Esophagus (tissue), 2 donors: Measurements from ENCODE around the gene FLT3. TPM values are rescaled to one million over a fixed set of nuclear protein-coding genes. Genes with fewer than 3 reads are reported as not detected.
"Not testable (repeated sequence)": the region's sequence is repeated elsewhere in the genome, so short reads cannot be mapped to it uniquely, and the experiment has no call there.

Source experiments
- H3K27ac ChIP-seq, 2 donors: one replicate each; pipeline ENCODE4 v1.5.1; 2013; ENCODE audit warnings: low read depth in 2 of 2, mild to moderate bottlenecking in 2 of 2, inconsistent platforms in 1 of 2, low read length in 1 of 2, moderate library complexity in 1 of 2
- H3K27me3 ChIP-seq, 2 donors: one replicate each; pipeline ENCODE4 v1.6.1; 2013; ENCODE audit warnings: low read length in 2 of 2, control low read depth in 1 of 2, mild to moderate bottlenecking in 1 of 2; ENCODE audit not compliant: insufficient read depth in 2 of 2, control insufficient read depth in 1 of 2
- H3K36me3 ChIP-seq, 2 donors: one replicate each; pipeline ENCODE4 v1.6.1; 2013; ENCODE audit warnings: low read length in 1 of 2; ENCODE audit not compliant: control insufficient read depth in 2 of 2, insufficient read depth in 2 of 2
- H3K4me1 ChIP-seq, 2 donors: one replicate each; pipeline ENCODE4 v1.6.1; 2013; ENCODE audit warnings: low read length in 1 of 2; ENCODE audit not compliant: control insufficient read depth in 2 of 2, insufficient read depth in 2 of 2
- H3K4me3 ChIP-seq, 2 donors: one replicate each; pipeline ENCODE4 v1.5.1; 2013; ENCODE audit warnings: low read length in 2 of 2, mild to moderate bottlenecking in 2 of 2, low read depth in 1 of 2, moderate library complexity in 1 of 2
- H3K9me3 ChIP-seq, 2 donors: one replicate each; pipeline ENCODE4 v1.6.1; 2013; ENCODE audit warnings: mild to moderate bottlenecking in 2 of 2, low read depth in 1 of 2, low read length in 1 of 2, moderate library complexity in 1 of 2; ENCODE audit not compliant: control insufficient read depth in 2 of 2, insufficient read depth in 1 of 2
- WGBS, 2 donors: extraction: QIAGEN DNeasy Blood & Tissue Kit; methylation state at CpG; one replicate each; pipeline ENCODE4 v1.1.7; 2013; 5-methylcytosine and 5-hydroxymethylcytosine counted together
- polyA plus RNA-seq, 2 donors: library from polyadenylated mRNA; stranded (reverse); fragments of 200-250 nt; gene quantifications; one replicate each; pipeline ENCODE4 v1.2.3, GENCODE V29; 2013
- donor health status: healthy with polysubstance abuse.
- donor health status: Bipolar disorder and iron deficiency.

The FLT3 gene
- polyA plus RNA-seq, 2 donors = 0.08 to 0.19 TPM

DNA sequence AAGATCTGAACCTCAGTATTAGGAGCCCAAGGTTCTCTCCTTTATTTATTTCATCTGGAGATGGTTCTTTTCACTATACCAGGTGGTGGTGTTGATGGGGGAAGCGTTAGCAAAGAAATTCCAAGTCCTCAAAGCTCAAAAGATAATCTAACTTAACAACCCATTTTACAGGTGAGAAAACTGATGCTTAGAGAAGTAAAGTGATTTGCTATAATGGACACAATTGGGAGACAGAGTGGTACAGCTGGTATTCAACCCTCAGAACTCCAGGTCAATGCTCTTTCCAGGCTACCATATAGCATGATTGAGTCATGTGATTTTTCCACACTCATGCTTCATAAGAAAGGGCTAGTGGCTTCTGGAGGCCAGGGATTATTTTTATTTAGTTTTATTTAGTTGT lies 86.9 kb downstream of the FLT3 start:
- no peak overlapping the region for H3K4me3 ChIP-seq
- no peaks in the 10 kb centered on the region for H3K9me3 ChIP-seq
- H3K36me3 ChIP-seq = no peaks in the 10 kb centered on the region
- H3K27me3 ChIP-seq = no peaks in the 10 kb centered on the region
- WGBS, 2 donors = 90 to 100% methylated on average over 1 of the region's 1 CpG
- no peak overlapping the region for H3K27ac ChIP-seq
- H3K4me1 ChIP-seq = no peaks in the 10 kb centered on the region

DNA sequence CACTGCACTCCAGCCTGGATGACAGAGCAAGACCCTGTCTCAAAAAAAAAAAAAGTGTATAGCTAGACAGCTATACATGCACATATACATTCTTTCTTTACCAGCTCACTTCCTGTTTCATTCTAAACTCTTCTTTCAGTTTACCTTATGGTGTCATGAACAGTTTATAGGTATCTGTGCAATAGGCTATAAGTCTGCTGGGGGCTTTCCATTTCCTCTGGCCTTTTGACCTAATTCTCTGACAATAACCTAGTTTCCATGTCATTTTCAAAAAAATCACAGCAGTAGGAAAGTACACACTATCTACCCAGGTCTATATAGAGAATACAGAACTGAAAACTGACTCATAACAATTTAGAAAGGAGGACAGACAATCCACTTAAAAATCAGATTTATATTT lies 87.5 kb downstream of the FLT3 start:
- no peaks in the 10 kb centered on the region for H3K27me3 ChIP-seq
- no peak overlapping the region for H3K4me3 ChIP-seq
- no peak overlapping the region for H3K27ac ChIP-seq
- H3K36me3 ChIP-seq = no peaks in the 10 kb centered on the region
- H3K9me3 ChIP-seq = no peaks in the 10 kb centered on the region
- no peaks in the 10 kb centered on the region for H3K4me1 ChIP-seq

DNA sequence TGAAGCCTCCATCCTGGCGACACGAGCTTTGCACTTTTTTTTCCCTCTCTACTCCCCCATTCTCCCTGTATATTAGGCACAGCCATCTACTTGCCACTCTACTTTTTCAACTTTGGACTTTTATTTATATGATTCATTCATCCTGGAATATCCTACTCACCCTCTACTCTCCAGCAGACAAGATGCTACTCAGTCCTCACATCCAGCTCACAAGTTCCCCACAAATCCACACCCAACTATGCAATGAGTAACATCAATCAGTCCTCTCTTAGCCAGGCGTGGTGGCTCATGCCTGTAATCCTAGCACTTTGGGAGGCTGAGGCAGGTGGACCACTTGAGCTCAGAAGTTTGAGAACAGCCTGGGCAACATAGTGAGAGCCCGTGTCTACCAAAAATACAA lies 88.0 kb downstream of the FLT3 start:
- Histone ChIP-seq H3K4me3 (no peak overlapping the region), H3K27ac (no peak overlapping the region), H3K9me3 (no peaks in the 10 kb centered on the region), H3K36me3 (no peaks in the 10 kb centered on the region), H3K27me3 (no peaks in the 10 kb centered on the region), H3K4me1 (no peaks in the 10 kb centered on the region)
- 72 to 75% methylated on average over 4 of the region's 4 CpGs for WGBS, 2 donors

DNA sequence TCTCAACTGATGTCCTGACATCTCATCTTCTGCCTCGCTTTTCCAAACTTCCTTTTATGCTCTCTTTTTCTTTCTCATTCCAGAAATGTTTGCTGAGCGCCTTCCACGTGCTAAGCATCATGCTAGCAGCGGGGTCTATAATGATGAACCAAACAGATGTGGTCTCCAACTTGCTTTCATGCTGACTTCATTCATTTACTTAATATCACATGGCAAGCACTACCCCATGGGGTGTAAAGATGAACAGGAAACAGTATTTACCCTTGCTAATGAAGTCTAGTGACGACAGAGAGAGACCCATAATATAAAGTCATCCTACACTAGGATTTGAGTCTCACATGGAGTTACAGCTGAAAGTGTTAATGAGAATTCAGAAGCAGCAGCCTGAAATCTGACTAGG lies 90.3 kb downstream of the FLT3 start:
- H3K27me3 ChIP-seq = no peaks in the 10 kb centered on the region
- 72 to 75% methylated on average over 5 of the region's 5 CpGs for WGBS, 2 donors
- H3K36me3 ChIP-seq = no peaks in the 10 kb centered on the region

DNA sequence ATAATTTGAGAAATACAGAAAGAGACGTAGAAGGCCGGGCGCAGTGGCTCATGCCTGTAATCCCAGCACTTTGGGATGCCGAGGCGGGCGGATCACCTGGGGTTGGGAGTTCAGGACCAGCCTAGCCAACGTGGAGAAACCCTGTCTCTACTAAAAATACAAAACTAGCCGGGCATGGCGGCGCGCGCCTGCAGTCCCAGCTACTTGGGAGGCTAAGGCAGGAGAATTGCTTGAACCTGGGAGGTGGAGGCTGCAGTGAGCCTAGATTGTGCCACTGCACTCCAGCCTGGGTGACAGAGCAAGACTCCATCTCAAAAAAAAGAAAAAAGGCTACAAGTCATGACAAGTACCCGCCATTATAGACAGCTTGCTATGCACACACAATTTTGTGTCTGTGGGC lies 95.4 kb downstream of the FLT3 start:
- H3K27me3 ChIP-seq, H3K9me3 ChIP-seq, H3K4me1 ChIP-seq, H3K36me3 ChIP-seq, H3K27ac ChIP-seq, H3K4me3 ChIP-seq: not testable (repeated sequence)
- 93 to 96% methylated on average over 13 of the region's 13 CpGs for WGBS, 2 donors

More for the DNA sequence above, 90.3 kb downstream of the FLT3 start:
- Histone ChIP-seq H3K27ac (no peak overlapping the region), H3K4me1 (no peaks in the 10 kb centered on the region), H3K9me3 (no peaks in the 10 kb centered on the region), H3K4me3 (no peak overlapping the region)

DNA sequence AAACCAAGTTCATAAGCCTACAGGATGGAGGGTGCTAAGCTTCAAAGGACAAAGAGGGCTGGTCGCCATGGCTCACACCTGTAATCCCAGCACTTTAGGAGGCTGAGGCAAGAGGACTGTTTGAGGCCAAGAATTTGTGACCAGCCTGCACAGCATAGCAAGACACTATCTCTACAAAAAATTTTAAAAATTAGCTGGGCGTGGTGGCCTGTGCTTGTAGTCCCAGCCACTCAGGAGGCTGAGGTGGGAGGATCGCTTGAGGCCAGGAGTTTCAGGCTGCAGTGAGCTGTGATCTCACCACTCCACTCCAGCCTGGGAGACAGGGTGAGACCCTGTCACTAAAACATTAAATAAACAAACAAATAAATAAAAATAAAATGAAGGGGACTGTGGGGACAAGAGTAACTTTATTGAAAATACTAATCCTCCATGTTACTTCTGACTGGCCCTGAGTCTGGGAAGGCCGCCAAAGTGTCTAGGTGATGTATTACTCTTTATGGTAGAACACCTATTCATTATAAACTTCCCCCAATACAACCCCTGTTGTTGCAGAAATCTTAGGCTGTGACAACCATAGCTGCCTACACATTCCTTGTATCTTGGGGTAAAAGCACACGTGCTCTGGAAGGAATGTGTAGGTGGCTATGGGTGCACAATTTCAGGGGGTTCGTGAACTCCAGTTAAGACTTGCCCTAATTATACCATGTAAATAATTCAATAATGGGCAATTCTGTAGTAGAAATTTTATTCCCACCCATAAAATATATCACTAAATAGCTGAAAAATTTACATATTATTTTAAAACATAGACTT lies 97.3 kb downstream of the FLT3 start:
- Histone ChIP-seq H3K4me1 (no peaks in the 10 kb centered on the region), H3K27ac (no peak overlapping the region), H3K36me3 (no peaks in the 10 kb centered on the region), H3K9me3 (peaks cover 0 to 2% of the 10 kb centered on the region in 2 donors), H3K27me3 (no peaks in the 10 kb centered on the region), H3K4me3 (no peak overlapping the region)
- WGBS, 2 donors = 65 to 69% methylated on average over 6 of the region's 6 CpGs

DNA sequence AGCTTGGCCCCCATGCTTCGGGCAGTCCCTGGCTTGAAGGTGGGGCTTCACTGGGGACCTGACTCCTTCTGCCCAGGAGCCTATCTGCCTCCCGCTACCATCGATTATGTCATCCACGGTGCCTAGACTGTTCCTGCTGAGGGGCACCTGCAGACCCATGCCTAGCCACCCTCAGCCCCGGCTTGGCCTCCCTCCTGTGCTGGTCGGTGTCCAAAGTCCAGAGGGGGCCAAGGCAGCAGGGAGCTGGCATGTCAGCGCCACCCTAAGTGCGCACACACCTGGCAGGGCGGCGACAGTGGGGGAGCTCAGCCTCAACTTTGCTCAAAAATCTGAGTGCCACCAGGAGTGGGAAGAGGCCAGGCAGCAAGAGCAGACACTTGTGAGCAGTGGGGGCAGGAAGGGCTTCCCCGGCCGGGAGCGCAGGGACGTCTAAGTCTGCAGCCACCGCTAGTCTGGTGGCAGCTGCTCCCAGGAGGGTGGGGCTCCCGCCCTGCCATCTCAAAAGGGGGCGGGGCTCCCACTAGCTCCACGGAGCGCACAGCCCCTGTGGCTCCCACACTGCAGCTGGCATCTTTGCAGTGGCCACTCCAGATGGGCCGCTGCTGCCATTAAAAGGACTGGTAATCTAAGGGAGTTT lies 98.4 kb downstream of the FLT3 start:
- 84 to 88% methylated on average over 20 of the region's 20 CpGs for WGBS, 2 donors
- H3K4me1 ChIP-seq = no peaks in the 10 kb centered on the region
- H3K9me3 ChIP-seq = peaks cover 0 to 2% of the 10 kb centered on the region in 2 donors
- no peak overlapping the region for H3K27ac ChIP-seq
- no peaks in the 10 kb centered on the region for H3K36me3 ChIP-seq
- no peak overlapping the region for H3K4me3 ChIP-seq
- H3K27me3 ChIP-seq = no peaks in the 10 kb centered on the region

DNA sequence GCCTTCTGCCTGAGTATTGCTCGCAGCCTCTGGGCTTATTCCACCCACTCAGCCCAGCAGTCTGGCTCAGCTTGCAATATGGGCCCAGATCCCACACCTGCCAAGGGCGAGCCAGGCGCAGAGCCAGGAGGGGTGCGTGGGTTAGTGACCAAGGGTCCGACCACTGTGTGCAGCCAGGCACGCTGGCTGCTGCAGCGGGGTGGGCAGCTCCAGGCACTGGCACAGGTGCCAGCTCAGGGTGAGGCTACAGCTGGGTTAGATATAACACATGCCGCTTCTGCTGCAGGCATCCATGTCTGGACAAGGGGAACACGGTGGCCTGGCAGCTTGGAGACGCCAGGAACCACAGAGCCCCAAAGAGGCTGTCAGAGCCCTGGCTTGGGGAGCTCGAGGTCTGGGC lies 99.3 kb downstream of the FLT3 start:
- WGBS, 2 donors = 56 to 68% methylated on average over 11 of the region's 11 CpGs
- Histone ChIP-seq H3K4me1 (no peaks in the 10 kb centered on the region), H3K4me3 (no peak overlapping the region), H3K9me3 (peaks cover 0 to 2% of the 10 kb centered on the region in 2 donors), H3K27me3 (no peaks in the 10 kb centered on the region), H3K27ac (no peak overlapping the region), H3K36me3 (no peaks in the 10 kb centered on the region)

DNA sequence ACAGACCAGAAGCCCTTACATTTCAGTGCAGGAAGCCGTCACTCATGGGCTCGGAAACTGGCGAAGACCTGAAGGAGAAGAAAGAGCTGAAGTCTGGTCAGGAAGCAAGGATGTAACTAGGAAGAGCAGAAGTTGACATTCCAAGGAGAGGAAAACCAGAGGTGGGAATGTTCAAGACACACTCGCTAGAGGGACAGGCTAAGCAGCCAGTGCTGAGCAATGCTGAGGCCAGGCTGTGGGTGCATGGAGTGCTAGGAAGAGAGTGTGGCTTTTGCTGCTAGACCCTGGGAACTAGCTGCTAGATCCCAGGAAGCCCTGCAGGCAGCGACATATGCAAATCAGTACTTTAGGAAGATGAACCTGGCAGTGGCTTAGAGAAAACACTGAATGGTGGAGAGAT lies 99.8 kb downstream of the FLT3 start:
- 43 to 44% methylated on average over 5 of the region's 5 CpGs for WGBS, 2 donors
- Histone ChIP-seq H3K9me3 (peaks cover 0 to 2% of the 10 kb centered on the region in 2 donors), H3K36me3 (no peaks in the 10 kb centered on the region), H3K27ac (no peak overlapping the region), H3K4me3 (no peak overlapping the region), H3K27me3 (no peaks in the 10 kb centered on the region), H3K4me1 (no peaks in the 10 kb centered on the region)
